ENCODE results near the gene RNMT.

Gene RNMT

DNA sequence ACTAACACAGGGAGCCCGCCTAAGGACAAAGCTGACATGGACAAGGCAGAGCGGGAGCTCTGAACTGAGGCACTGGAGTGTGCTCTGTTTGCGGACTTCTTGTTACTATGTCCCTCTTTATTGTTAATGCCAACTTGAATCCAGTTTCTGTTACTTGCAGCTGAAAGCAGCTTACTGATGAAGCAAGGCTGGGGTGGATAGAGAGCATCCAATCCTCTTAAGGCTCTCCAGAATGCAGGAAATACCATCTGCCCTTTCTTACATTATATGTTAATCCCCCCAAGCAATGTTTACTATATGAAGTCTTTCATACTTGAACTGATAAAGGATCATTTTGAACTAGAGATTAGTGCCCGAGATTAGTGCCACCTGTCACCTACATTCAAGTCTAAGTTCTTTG, 9.6 kb upstream of the RNMT start:
- TF ChIP-seq, protein P1, sequence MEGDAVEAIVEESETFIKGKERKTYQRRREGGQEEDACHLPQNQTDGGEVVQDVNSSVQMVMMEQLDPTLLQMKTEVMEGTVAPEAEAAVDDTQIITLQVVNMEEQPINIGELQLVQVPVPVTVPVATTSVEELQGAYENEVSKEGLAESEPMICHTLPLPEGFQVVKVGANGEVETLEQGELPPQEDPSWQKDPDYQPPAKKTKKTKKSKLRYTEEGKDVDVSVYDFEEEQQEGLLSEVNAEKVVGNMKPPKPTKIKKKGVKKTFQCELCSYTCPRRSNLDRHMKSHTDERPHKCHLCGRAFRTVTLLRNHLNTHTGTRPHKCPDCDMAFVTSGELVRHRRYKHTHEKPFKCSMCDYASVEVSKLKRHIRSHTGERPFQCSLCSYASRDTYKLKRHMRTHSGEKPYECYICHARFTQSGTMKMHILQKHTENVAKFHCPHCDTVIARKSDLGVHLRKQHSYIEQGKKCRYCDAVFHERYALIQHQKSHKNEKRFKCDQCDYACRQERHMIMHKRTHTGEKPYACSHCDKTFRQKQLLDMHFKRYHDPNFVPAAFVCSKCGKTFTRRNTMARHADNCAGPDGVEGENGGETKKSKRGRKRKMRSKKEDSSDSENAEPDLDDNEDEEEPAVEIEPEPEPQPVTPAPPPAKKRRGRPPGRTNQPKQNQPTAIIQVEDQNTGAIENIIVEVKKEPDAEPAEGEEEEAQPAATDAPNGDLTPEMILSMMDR (IDR thresholded peaks at IDR 0.05) = no peak
- DNase-seq (ENCODE audit: low spot score) = no peak
- Histone ChIP-seq H3K4me3 (no peak overlapping the region), H3K27ac (no peak overlapping the region)

DNA sequence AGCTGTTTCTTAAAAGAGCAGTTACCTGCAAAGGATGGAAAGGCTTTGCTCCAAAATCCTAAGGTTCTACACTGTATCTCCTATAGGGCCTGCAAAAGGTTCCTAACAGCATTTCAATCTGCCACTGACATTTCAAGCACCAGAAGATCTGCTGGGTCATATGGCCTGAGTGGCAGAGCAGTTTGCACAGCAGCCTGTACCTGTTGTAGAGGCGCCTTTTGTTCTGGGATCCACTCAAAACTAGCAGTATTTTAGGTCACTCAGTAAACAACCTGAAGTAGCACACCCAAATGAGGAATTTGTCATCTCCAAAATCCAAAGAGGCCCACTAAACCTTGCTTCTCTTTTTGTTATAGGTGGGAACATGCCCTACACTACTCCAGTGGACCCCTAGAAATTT, 6.3 kb upstream of the RNMT start:
- Histone ChIP-seq H3K27ac (no peak overlapping the region), H3K4me3 (no peak overlapping the region)
- TF ChIP-seq, protein P1 (IDR thresholded peaks at IDR 0.05) = no peak
- DNase-seq (ENCODE audit: low spot score) = no peak

DNA sequence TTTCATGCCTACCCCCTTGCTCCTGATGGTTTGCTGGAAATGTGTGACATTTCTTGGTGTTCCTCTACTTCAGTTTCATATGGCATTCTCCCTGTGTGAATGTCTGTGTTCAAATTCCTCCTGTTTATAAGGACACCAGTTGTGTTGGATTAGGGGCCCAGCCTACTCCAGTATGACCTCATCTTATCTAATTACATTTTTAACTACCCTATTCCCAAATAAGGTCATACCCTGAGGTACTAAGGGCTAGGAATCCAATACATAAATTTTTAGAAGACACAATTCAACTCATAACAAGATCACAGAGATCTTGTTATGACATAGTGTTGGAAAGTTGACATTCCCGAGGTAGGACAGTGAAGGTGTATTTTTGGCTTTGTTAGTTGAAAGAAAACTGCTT, 5.6 kb upstream of the RNMT start:
- Histone ChIP-seq H3K4me3 (no peak overlapping the region), H3K27ac (no peak overlapping the region)
- TF ChIP-seq, protein P1 (IDR thresholded peaks at IDR 0.05) = no peak
- DNase-seq (ENCODE audit: low spot score) = no peak

DNA sequence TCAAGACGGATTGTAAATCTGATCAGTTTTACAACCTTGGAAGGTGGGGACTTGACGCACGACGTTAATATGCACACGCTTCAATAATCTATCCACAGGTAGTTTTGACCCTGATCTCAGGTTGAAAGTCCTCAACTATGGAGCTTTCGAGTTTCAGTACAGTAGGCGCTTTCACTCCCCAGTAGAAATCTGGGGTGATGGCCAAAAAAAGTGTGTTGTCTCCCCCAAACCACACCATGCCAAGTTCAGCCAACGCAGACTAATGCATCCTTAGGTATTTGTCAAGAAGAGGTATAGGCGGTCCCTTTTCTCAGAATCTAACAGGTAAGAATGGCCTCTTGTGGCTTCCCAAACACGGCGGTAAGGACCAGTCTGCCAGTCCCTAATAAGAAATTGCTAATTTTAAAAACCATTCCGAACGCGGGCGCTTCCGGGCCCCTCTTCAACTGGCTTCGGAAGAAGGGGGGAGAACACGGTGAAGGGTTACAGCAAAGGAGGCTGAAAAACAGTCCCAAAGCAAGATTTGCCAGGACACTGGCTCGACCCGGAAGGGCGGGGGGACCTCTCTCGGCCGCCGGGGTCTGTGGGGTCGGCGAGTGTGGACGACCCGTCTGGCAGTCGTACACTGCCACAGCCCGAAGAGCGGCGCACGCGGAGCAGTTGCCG, 774 bp upstream of the RNMT start:
- Histone ChIP-seq H3K4me3 (peak overlapping the region; percentile 83), H3K27ac (peak overlapping the region; percentile 93 to 94)
- DNase-seq (ENCODE audit: low spot score) = no peak
- TF ChIP-seq, protein P1 (IDR thresholded peaks at IDR 0.05) = no peak

DNA sequence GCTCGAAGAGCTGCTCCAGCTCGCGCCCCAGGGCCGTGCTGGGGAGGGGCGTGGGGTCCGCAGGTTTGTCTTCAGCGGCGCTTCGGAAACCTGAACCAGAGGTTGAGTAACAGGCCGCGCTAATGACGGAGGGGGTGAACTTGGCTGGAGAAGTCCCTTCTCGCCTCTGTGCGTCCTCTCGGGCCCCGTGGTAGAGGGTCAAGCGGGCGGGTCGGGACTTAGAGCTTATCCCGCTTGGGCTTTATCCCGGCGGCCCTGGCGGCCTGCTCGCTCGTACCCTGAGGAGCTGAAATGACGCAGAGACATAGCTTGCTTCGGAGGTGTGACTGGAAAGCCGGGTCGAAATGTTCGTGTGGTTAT, 479 bp downstream of the RNMT start:
- TF ChIP-seq, protein P1 (IDR thresholded peaks at IDR 0.05) = no peak
- peak overlapping the region; percentile 83 for H3K4me3 ChIP-seq
- no peak for DNase-seq (ENCODE audit: low spot score)
- peak overlapping the region; percentile 93 to 94 for H3K27ac ChIP-seq

DNA sequence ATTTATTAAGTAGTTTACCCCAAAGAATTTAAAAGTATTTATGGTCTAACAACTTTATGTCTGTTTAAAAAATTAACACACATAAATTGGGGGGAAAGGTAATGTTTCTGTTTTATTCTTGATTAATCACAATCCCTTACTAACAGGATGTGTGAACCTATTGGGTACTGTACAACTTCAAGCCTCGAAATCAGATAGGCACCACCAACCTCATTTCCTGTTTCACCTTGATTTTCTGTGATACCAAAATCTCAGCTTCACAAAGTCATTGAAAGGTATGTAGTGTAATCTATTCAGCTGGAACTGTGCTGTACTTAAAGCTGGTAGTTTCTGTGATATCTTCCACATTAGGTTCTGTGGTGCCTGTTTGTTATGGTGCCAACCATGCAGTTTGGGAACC, 4.0 kb downstream of the RNMT start:
- DNase-seq (ENCODE audit: low spot score) = no peak
- Histone ChIP-seq H3K4me3 (no peak overlapping the region), H3K27ac (no peak overlapping the region)
- TF ChIP-seq, protein P1 (IDR thresholded peaks at IDR 0.05) = no peak

DNA sequence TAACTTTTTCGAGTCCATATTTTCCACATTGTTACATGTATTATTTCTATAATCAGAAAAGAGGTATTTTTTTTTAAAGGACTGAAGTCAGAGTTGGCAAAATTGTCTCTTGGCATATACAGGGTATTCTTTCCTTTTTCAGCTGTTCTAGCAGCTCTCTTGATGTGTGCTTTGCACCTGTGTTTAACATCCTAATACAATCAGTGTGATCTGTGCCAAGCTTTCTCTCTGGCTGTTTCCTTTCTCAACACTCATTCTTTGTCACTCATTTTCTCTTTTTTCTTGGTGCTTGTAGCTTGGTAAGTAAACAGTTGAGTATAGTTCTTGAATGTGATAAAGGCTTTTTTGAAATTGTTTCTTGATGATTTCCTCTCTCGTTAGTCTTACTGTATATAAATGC, 9.2 kb downstream of the RNMT start:
- TF ChIP-seq, protein P1 (IDR thresholded peaks at IDR 0.05) = no peak
- Histone ChIP-seq H3K27ac (no peak overlapping the region), H3K4me3 (no peak overlapping the region)
- DNase-seq (ENCODE audit: low spot score) = no peak

All from coronary artery (tissue), 2 donors.